Measurements from ENCODE around the gene ELMOD1.

DNA sequence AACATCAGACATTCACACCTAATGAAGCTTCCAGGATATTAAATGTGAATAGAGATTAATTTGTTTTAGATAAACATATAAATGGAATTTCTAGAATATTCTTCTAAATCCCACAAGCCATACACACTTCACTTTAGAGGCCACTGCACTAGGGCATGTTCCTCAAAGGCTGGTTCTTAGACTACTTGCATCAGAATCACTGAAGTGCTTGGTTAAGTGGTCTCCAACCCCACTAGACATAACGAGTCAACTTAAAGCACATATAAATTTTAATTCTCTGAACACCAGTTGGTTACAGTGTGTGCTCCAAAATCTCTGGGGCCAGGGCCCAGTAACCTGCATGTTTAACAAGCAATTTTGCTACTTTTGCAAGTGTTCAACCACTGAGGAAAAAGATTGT, 17.5 kb upstream of the ELMOD1 start:
- TF ChIP-seq POLR2AphosphoS5 (IDR thresholded peaks at IDR 0.05; ENCODE audit: low read depth) (no peak), GABPA (IDR thresholded peaks at IDR 0.05; ENCODE audit: low read depth) (no peak), REST (IDR thresholded peaks at IDR 0.05; ENCODE audit: insufficient replicate concordance, low read depth) (no peak), SPI1 (IDR thresholded peaks at IDR 0.05; ENCODE audit: borderline replicate concordance, low read depth) (no peak)
- TF ChIP-seq, protein P1, sequence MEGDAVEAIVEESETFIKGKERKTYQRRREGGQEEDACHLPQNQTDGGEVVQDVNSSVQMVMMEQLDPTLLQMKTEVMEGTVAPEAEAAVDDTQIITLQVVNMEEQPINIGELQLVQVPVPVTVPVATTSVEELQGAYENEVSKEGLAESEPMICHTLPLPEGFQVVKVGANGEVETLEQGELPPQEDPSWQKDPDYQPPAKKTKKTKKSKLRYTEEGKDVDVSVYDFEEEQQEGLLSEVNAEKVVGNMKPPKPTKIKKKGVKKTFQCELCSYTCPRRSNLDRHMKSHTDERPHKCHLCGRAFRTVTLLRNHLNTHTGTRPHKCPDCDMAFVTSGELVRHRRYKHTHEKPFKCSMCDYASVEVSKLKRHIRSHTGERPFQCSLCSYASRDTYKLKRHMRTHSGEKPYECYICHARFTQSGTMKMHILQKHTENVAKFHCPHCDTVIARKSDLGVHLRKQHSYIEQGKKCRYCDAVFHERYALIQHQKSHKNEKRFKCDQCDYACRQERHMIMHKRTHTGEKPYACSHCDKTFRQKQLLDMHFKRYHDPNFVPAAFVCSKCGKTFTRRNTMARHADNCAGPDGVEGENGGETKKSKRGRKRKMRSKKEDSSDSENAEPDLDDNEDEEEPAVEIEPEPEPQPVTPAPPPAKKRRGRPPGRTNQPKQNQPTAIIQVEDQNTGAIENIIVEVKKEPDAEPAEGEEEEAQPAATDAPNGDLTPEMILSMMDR (IDR thresholded peaks at IDR 0.05; ENCODE audit: insufficient read depth, low read length) = no peak
